Liver (tissue), 9 donors: ENCODE data around the gene FEZF2. TPM values are rescaled to one million over a fixed set of nuclear protein-coding genes. Genes with fewer than 3 reads are reported as not detected.

Experiments used
- DNase-seq: peaks from one replicate; pipeline ENCODE4 v3.0.0-alpha.2; 2017; ENCODE audit warnings: low spot score
- H3K27ac ChIP-seq, 2 donors: one replicate each; pipeline ENCODE4 v1.7.0; 2013; ENCODE audit warnings: inconsistent platforms in 2 of 2, low read length in 2 of 2, control low read depth in 1 of 2, low read depth in 1 of 2, mild to moderate bottlenecking in 1 of 2
- H3K27me3 ChIP-seq, 4 donors: one replicate each; pipeline versions ENCODE4 v1.6.1 to v1.7.0; 2013; ENCODE audit warnings: low read length in 3 of 4, inconsistent platforms in 1 of 4, mild to moderate bottlenecking in 1 of 4, moderate library complexity in 1 of 4; ENCODE audit not compliant: control insufficient read depth in 4 of 4, insufficient read depth in 4 of 4
- H3K36me3 ChIP-seq, 4 donors: one replicate each; pipeline versions ENCODE4 v1.6.1 to v1.7.0; 2013; ENCODE audit warnings: low read length in 3 of 4, mild to moderate bottlenecking in 3 of 4, low read depth in 1 of 4, moderate library complexity in 1 of 4; ENCODE audit not compliant: control insufficient read depth in 4 of 4, insufficient read depth in 3 of 4
- H3K4me1 ChIP-seq, 4 donors: one replicate each; pipeline versions ENCODE4 v1.6.1 to v1.7.0; 2013; ENCODE audit warnings: low read length in 3 of 4, mild to moderate bottlenecking in 3 of 4, moderate library complexity in 1 of 4; ENCODE audit not compliant: control insufficient read depth in 4 of 4, insufficient read depth in 4 of 4
- H3K4me3 ChIP-seq, 3 donors: one replicate each; pipeline versions ENCODE4 v1.6.1 to v1.7.0; 2013; ENCODE audit warnings: low read length in 3 of 3, control low read depth in 1 of 3, low read depth in 1 of 3, mild to moderate bottlenecking in 1 of 3
- H3K9ac ChIP-seq, 2 donors: one replicate each; pipeline ENCODE4 v1.7.0; 2013; ENCODE audit warnings: low read length in 2 of 2, mild to moderate bottlenecking in 2 of 2, moderate library complexity in 2 of 2, control low read depth in 1 of 2, low read depth in 1 of 2
- H3K9me3 ChIP-seq, 4 donors: one replicate each; pipeline versions ENCODE4 v1.6.1 to v1.7.0; 2013; ENCODE audit warnings: low read length in 3 of 4; ENCODE audit not compliant: control insufficient read depth in 4 of 4
- ATF3 ChIP-seq: IDR thresholded peaks from 2 replicates; pipeline ENCODE4 v1.6.1; 2016; ENCODE audit warnings: antibody characterized with exemption
- CTCF ChIP-seq: fragments of 150-350 bp; IDR thresholded peaks from 2 replicates; pipeline ENCODE4 v1.5.1; 2017; ENCODE audit warnings: improper control_type of control experiment, low read depth, low read length; ENCODE audit not compliant: missing input control
- EGR1 ChIP-seq, 2 donors: IDR thresholded peaks; 2 replicates each; pipeline ENCODE4 v1.6.1; 2016 to 2018; ENCODE audit warnings: antibody characterized with exemption in 2 of 2, low read depth in 2 of 2
- FOXA1 ChIP-seq: IDR thresholded peaks from 2 replicates; pipeline ENCODE4 v1.6.1; 2016; ENCODE audit warnings: antibody characterized with exemption
- FOXA2 ChIP-seq: IDR thresholded peaks from 2 replicates; pipeline ENCODE4 v1.6.1; 2016; ENCODE audit warnings: antibody characterized with exemption
- GABPA ChIP-seq, 2 donors: IDR thresholded peaks in 1 of 2; conservative IDR thresholded peaks in 1 of 2; 2 replicates each; pipeline ENCODE4 v1.6.1; 2016; ENCODE audit warnings: antibody characterized with exemption in 2 of 2, mild to moderate bottlenecking in 1 of 2, moderate library complexity in 1 of 2
- HNF4A ChIP-seq, 2 donors: conservative IDR thresholded peaks; 2 replicates each; pipeline ENCODE4 v1.6.1; 2016; ENCODE audit warnings: antibody characterized with exemption in 2 of 2, mild to moderate bottlenecking in 2 of 2
- HNF4G ChIP-seq: IDR thresholded peaks from 2 replicates; pipeline ENCODE4 v1.6.1; 2016; ENCODE audit warnings: antibody characterized with exemption
- JUND ChIP-seq, 2 donors: IDR thresholded peaks; 2 replicates each; pipeline ENCODE4 v1.6.1; 2016; ENCODE audit warnings: antibody characterized with exemption in 2 of 2
- MAX ChIP-seq: IDR thresholded peaks from 2 replicates; pipeline ENCODE4 v1.6.1; 2016; ENCODE audit warnings: antibody characterized with exemption
- NR2F2 ChIP-seq: IDR thresholded peaks from 2 replicates; pipeline ENCODE4 v1.6.1; 2016; ENCODE audit warnings: antibody characterized with exemption
- RAD21 ChIP-seq, 2 donors: IDR thresholded peaks; 2 replicates each; pipeline ENCODE4 v1.6.1; 2016; ENCODE audit warnings: antibody characterized with exemption in 2 of 2, mild to moderate bottlenecking in 2 of 2
- REST ChIP-seq: IDR thresholded peaks from 2 replicates; pipeline ENCODE4 v1.6.1; 2016; ENCODE audit warnings: antibody characterized with exemption, mild to moderate bottlenecking
- RXRA ChIP-seq, 2 donors: IDR thresholded peaks; 2 replicates each; pipeline ENCODE4 v1.6.1; 2017 to 2018; ENCODE audit warnings: antibody characterized with exemption in 2 of 2, mild to moderate bottlenecking in 1 of 2
- SP1 ChIP-seq: IDR thresholded peaks from 2 replicates; pipeline ENCODE4 v1.6.1; 2018; ENCODE audit warnings: antibody characterized with exemption, mild to moderate bottlenecking
- TAF1 ChIP-seq: conservative IDR thresholded peaks from 2 replicates; pipeline ENCODE4 v1.6.1; 2016; ENCODE audit warnings: antibody characterized with exemption, mild to moderate bottlenecking
- YY1 ChIP-seq: IDR thresholded peaks from 2 replicates; pipeline ENCODE4 v1.6.1; 2016; ENCODE audit warnings: antibody characterized with exemption, mild to moderate bottlenecking
- ZBTB33 ChIP-seq: IDR thresholded peaks from 2 replicates; pipeline ENCODE4 v1.6.1; 2016; ENCODE audit warnings: antibody characterized with exemption
- WGBS: extraction: QIAGEN DNeasy Blood & Tissue Kit; methylation state at CpG from one replicate; pipeline ENCODE4 v1.1.7; 2013; 5-methylcytosine and 5-hydroxymethylcytosine counted together
- polyA plus RNA-seq, 2 donors: library from polyadenylated mRNA; stranded (reverse) in 1 of 2; unstranded in 1 of 2; fragments of 200-250 nt in 1 of 2; fragments of >200 nt in 1 of 2; fragmentation: Nextera tagmentation in 1 of 2; extraction: Ambion mirVana in 1 of 2; gene quantifications; one replicate each; pipeline versions ENCODE4 v1.2.1 to v1.2.3, GENCODE V29; 2013 to 2015
- total RNA-seq, 2 donors: library from RNA; depleted of rRNA; stranded (reverse); fragments of >200 nt; gene quantifications; one replicate each; pipeline ENCODE4 v1.2.3, GENCODE V29; 2014
- donor health status: healthy.
- donor health status: healthy.
- donor health status: healthy.
- donor health status: healthy.
- donor health status: healthy.

The FEZF2 gene
- total and polyA plus RNA-seq, 4 donors: not detected

- Histone ChIP-seq H3K36me3 (no peaks in the 10 kb centered on the region), H3K27me3 (peaks cover 6 to 39% (median 22%) of the 10 kb centered on the region in 4 donors), H3K4me3 (no peak overlapping the region), H3K9ac (no peak overlapping the region), H3K9me3 (peaks cover 0 to 2% (median 0%) of the 10 kb centered on the region in 4 donors), H3K27ac (no peak overlapping the region), H3K4me1 (peaks cover 2 to 12% (median 8%) of the 10 kb centered on the region in 4 donors)
- TF ChIP-seq CTCF (no peak), TAF1 (no peak), RXRA (IDR thresholded peaks at IDR 0.05) (no peak), JUND (IDR thresholded peaks at IDR 0.05) (no peak), ZBTB33 (no peak), HNF4A (conservative IDR thresholded peaks at IDR 0.05) (no peak), NR2F2 (no peak), HNF4G (no peak), ATF3 (no peak), MAX (no peak), RAD21 (IDR thresholded peaks at IDR 0.05) (no peak), FOXA2 (no peak), SP1 (no peak), EGR1 (IDR thresholded peaks at IDR 0.05; ENCODE audit: low read depth in 2 of 2) (no peak), YY1 (no peak)
- DNase-seq: no peak
- WGBS: 7% methylated on average over 14 of the region's 14 CpGs
Observed at GRCh38 chr3:62378921-62379320, 5.6 kb upstream of the FEZF2 start.

- peaks cover 0 to 2% (median 0%) of the 10 kb centered on the region in 4 donors for H3K9me3 ChIP-seq
- DNase-seq: no peak
- no peaks in the 10 kb centered on the region for H3K36me3 ChIP-seq
- no peak overlapping the region for H3K9ac ChIP-seq
- no peak for TF ChIP-seq CTCF
- TF ChIP-seq FOXA1: no peak
- no peak for TF ChIP-seq REST
- TF ChIP-seq ATF3: no peak
- TF ChIP-seq YY1: no peak
- no peak for TF ChIP-seq SP1
- TF ChIP-seq RAD21 (IDR thresholded peaks at IDR 0.05): no peak
- TF ChIP-seq FOXA2: no peak
- TF ChIP-seq HNF4G: no peak
- TF ChIP-seq GABPA (IDR thresholded peaks at IDR 0.05 in 1 of 2, conservative IDR thresholded peaks at IDR 0.05 in 1 of 2): no peak
- no peak for TF ChIP-seq NR2F2
- no peak for TF ChIP-seq JUND (IDR thresholded peaks at IDR 0.05)
- no peak for TF ChIP-seq RXRA (IDR thresholded peaks at IDR 0.05)
- no peak for TF ChIP-seq MAX
- TF ChIP-seq ZBTB33: no peak
- no peak for TF ChIP-seq HNF4A (conservative IDR thresholded peaks at IDR 0.05)
- H3K4me3 ChIP-seq: no peak overlapping the region
- peaks cover 6 to 39% (median 24%) of the 10 kb centered on the region in 4 donors for H3K27me3 ChIP-seq
- WGBS: 6% methylated on average over 29 of the region's 29 CpGs
- peaks cover 5 to 18% (median 11%) of the 10 kb centered on the region in 4 donors for H3K4me1 ChIP-seq
- H3K27ac ChIP-seq: no peak overlapping the region
Observed at GRCh38 chr3:62378311-62378789, 5.0 kb upstream of the FEZF2 start.
